NOMO-1 (cell line): Measurements from ENCODE around the gene GAREM2.

ENCODE experiments used
- DNase-seq, 2 experiments: peaks; one replicate each; lab custom pipeline; 2025; ENCODE audit not compliant: unreplicated experiment in 2 of 2; lab: John Stamatoyannopoulos, UW

GAREM2 gene

GRCh38 chr2:26224095-26224494 lies 51.2 kb downstream of the GAREM2 start:
- DNase-seq = no peak

- no peak for DNase-seq
These were observed 56.7 kb downstream of the GAREM2 start for GRCh38 chr2:26229595-26229994.

- no peak for DNase-seq
These were observed 57.9 kb downstream of the GAREM2 start for GRCh38 chr2:26230806-26231205.

- no peak for DNase-seq
These were observed 62.2 kb downstream of the GAREM2 start for GRCh38 chr2:26235089-26235488.

GRCh38 chr2:26237868-26238267 lies 65.0 kb downstream of the GAREM2 start:
- no peak for DNase-seq

- peak in 1 of 2 experiments; percentile 32 for DNase-seq
These were observed 65.5 kb downstream of the GAREM2 start for GRCh38 chr2:26238311-26238958.
